Thymus (tissue), 11 donors: Measurements from ENCODE around the gene RETREG1. TPM values are rescaled to one million over a fixed set of nuclear protein-coding genes. Genes with fewer than 3 reads are reported as not detected.

Source experiments
- DNase-seq, 9 donors: peaks; one replicate each; pipeline ENCODE4 v3.0.0-alpha.2; 2013; ENCODE audit warnings: low spot score in 9 of 9, low read depth in 6 of 9, missing footprints in 1 of 9
- H3K27ac ChIP-seq, 2 donors: one replicate each; pipeline ENCODE4 v1.5.1; 2013; ENCODE audit warnings: control low read depth in 1 of 2, low read depth in 1 of 2, low read length in 1 of 2, mild to moderate bottlenecking in 1 of 2, moderate library complexity in 1 of 2
- H3K27me3 ChIP-seq, 2 donors: one replicate each; pipeline ENCODE4 v1.5.1; 2013; ENCODE audit warnings: low read length in 1 of 2; ENCODE audit not compliant: control insufficient read depth in 2 of 2, insufficient read depth in 1 of 2
- H3K36me3 ChIP-seq, 2 donors: one replicate each; pipeline ENCODE4 v1.5.1; 2013; ENCODE audit warnings: low read length in 1 of 2, mild to moderate bottlenecking in 1 of 2, moderate library complexity in 1 of 2; ENCODE audit not compliant: control insufficient read depth in 2 of 2, insufficient read depth in 2 of 2
- H3K4me1 ChIP-seq, 2 donors: one replicate each; pipeline ENCODE4 v1.5.1; 2013; ENCODE audit warnings: low read length in 2 of 2; ENCODE audit not compliant: control insufficient read depth in 2 of 2, insufficient read depth in 2 of 2
- H3K4me3 ChIP-seq, 2 donors: one replicate each; pipeline ENCODE4 v1.5.1; 2013; ENCODE audit warnings: low read length in 2 of 2, control low read depth in 1 of 2, mild to moderate bottlenecking in 1 of 2
- H3K9me3 ChIP-seq, 2 donors: one replicate each; pipeline ENCODE4 v1.5.1; 2013; ENCODE audit warnings: low read length in 1 of 2, mild to moderate bottlenecking in 1 of 2; ENCODE audit not compliant: control insufficient read depth in 2 of 2, insufficient read depth in 1 of 2
- WGBS: extraction: QIAGEN DNeasy Blood & Tissue Kit; methylation state at CpG from one replicate; pipeline ENCODE4 v1.1.7; 2013; 5-methylcytosine and 5-hydroxymethylcytosine counted together
- polyA plus RNA-seq: library from polyadenylated mRNA; stranded (reverse); fragments of 200-250 nt; gene quantifications from one replicate; pipeline ENCODE4 v1.2.3, GENCODE V29; 2013
- total RNA-seq: library from RNA; stranded (reverse); fragments of 120-200 nt; gene quantifications from one replicate; pipeline ENCODE4 v1.2.4, GENCODE V29; 2013
- donor health status: healthy.

Gene RETREG1
- total and polyA plus RNA-seq, 2 donors: 34.1 to 37.7 TPM

- Histone ChIP-seq H3K9me3 (no peaks in the 10 kb centered on the region), H3K4me3 (no peak overlapping the region), H3K36me3 (no peaks in the 10 kb centered on the region), H3K27ac (no peak overlapping the region), H3K4me1 (no peaks in the 10 kb centered on the region), H3K27me3 (no peaks in the 10 kb centered on the region)
- 97% methylated on average over 8 of the region's 8 CpGs for WGBS
- no peak for DNase-seq
Observed at GRCh38 chr5:16554110-16554509, 62.7 kb downstream of the RETREG1 start.

GRCh38 chr5:16552666-16553343 is 64.0 kb downstream of the RETREG1 start:
- Histone ChIP-seq H3K9me3 (no peaks in the 10 kb centered on the region), H3K36me3 (no peaks in the 10 kb centered on the region), H3K27ac (no peak overlapping the region), H3K27me3 (no peaks in the 10 kb centered on the region), H3K4me1 (no peaks in the 10 kb centered on the region), H3K4me3 (no peak overlapping the region)
- DNase-seq: peak; percentile 8 to 73 (median 40)
- 58% methylated on average over 7 of the region's 7 CpGs for WGBS

- no peak for DNase-seq
- Histone ChIP-seq H3K36me3 (no peaks in the 10 kb centered on the region), H3K9me3 (no peaks in the 10 kb centered on the region), H3K27ac (no peak overlapping the region), H3K27me3 (no peaks in the 10 kb centered on the region), H3K4me1 (no peaks in the 10 kb centered on the region), H3K4me3 (no peak overlapping the region)
- 96% methylated on average over 2 of the region's 2 CpGs for WGBS
Observed at GRCh38 chr5:16551628-16552027, 65.2 kb downstream of the RETREG1 start.

GRCh38 chr5:16550316-16550952 is 66.4 kb downstream of the RETREG1 start:
- Histone ChIP-seq H3K4me3 (no peak overlapping the region), H3K27ac (no peak overlapping the region), H3K36me3 (no peaks in the 10 kb centered on the region), H3K4me1 (no peaks in the 10 kb centered on the region), H3K9me3 (no peaks in the 10 kb centered on the region), H3K27me3 (no peaks in the 10 kb centered on the region)
- DNase-seq: peak in 3 of 9 donors; percentile 13 to 29 (median 21)
- 94% methylated on average over 7 of the region's 7 CpGs for WGBS

GRCh38 chr5:16549491-16550206 is 67.1 kb downstream of the RETREG1 start:
- Histone ChIP-seq H3K9me3 (no peaks in the 10 kb centered on the region), H3K27ac (no peak overlapping the region), H3K4me3 (no peak overlapping the region), H3K27me3 (no peaks in the 10 kb centered on the region), H3K4me1 (no peaks in the 10 kb centered on the region), H3K36me3 (no peaks in the 10 kb centered on the region)
- WGBS: 96% methylated on average over 5 of the region's 5 CpGs
- no peak for DNase-seq

- H3K4me1 ChIP-seq: no peaks in the 10 kb centered on the region
- no peak overlapping the region for H3K27ac ChIP-seq
- H3K27me3 ChIP-seq: no peaks in the 10 kb centered on the region
- H3K9me3 ChIP-seq: no peaks in the 10 kb centered on the region
- WGBS: 98% methylated on average over 3 of the region's 3 CpGs
- H3K4me3 ChIP-seq: no peak overlapping the region
- DNase-seq: no peak
- no peaks in the 10 kb centered on the region for H3K36me3 ChIP-seq
Observed at GRCh38 chr5:16548812-16549211, 68.0 kb downstream of the RETREG1 start.

GRCh38 chr5:16548115-16548514 is 68.7 kb downstream of the RETREG1 start:
- no peak overlapping the region for H3K4me3 ChIP-seq

GRCh38 chr5:16547200-16547842 is 69.5 kb downstream of the RETREG1 start:
- DNase-seq: no peak
- WGBS: 96% methylated on average over 8 of the region's 8 CpGs
- Histone ChIP-seq H3K4me1 (no peaks in the 10 kb centered on the region), H3K9me3 (no peaks in the 10 kb centered on the region), H3K27ac (no peak overlapping the region), H3K27me3 (no peaks in the 10 kb centered on the region), H3K4me3 (no peak overlapping the region), H3K36me3 (no peaks in the 10 kb centered on the region)

More at GRCh38 chr5:16548115-16548514, 68.7 kb downstream of the RETREG1 start:
- H3K36me3 ChIP-seq: no peaks in the 10 kb centered on the region
- no peak overlapping the region for H3K27ac ChIP-seq
- H3K4me1 ChIP-seq: no peaks in the 10 kb centered on the region
- no peaks in the 10 kb centered on the region for H3K27me3 ChIP-seq
- WGBS: 98% methylated on average over 2 of the region's 2 CpGs
- H3K9me3 ChIP-seq: no peaks in the 10 kb centered on the region
- no peak for DNase-seq

- DNase-seq: no peak
- Histone ChIP-seq H3K4me1 (no peaks in the 10 kb centered on the region), H3K9me3 (no peaks in the 10 kb centered on the region), H3K27ac (no peak overlapping the region), H3K4me3 (no peak overlapping the region), H3K36me3 (no peaks in the 10 kb centered on the region), H3K27me3 (no peaks in the 10 kb centered on the region)
- 94% methylated on average over 4 of the region's 4 CpGs for WGBS
Observed at GRCh38 chr5:16546732-16547131, 70.1 kb downstream of the RETREG1 start.
